ENCODE measurements around the gene PPP1R12A. TPM values are rescaled to one million over a fixed set of nuclear protein-coding genes. Genes with fewer than 3 reads are reported as not detected.

Gene PPP1R12A
- total and polyA plus RNA-seq, 9 of the 15 experiments (the other 6 are each of a cell fraction or from before 2014, with no cell fraction given), result 26.4 to 119 (median 53.3) TPM

- H3K79me2 ChIP-seq (ENCODE audit: control insufficient read depth, insufficient read depth, low read length), result no peaks in the 10 kb centered on the region
- intact Hi-C loops (cut with micrococcal nuclease), result no loop called here
- H3K9me1 ChIP-seq (ENCODE audit: control insufficient read depth, insufficient read depth, low read length), result no peaks in the 10 kb centered on the region
- H3K4me1 ChIP-seq (replicated peaks in 1 of 2; ENCODE audit: control insufficient read depth in 2 of 2, insufficient read depth in 2 of 2, low read length in 2 of 2), result no peaks in the 10 kb centered on the region
- no peak overlapping the region for H3K9ac ChIP-seq (ENCODE audit: insufficient read depth in 1 of 2, low read depth in 2 of 2, low read length in 2 of 2)
- H3K27ac ChIP-seq (ENCODE audit: extremely low read depth, low read depth, low read length), result no peak overlapping the region
- ChIA-PET POLR2A (no interaction called here), CTCF (ENCODE audit: low intra/inter-chr PET ratio) (no interaction called here)
- no peak overlapping the region for H2AFZ ChIP-seq (ENCODE audit: low read depth, low read length)
- no peak for FAIRE-seq
- WGBS (ENCODE audit: insufficient coverage, low coverage, missing lambda C conversion rate), result 20% methylated on average over 5 of the region's 5 CpGs
- in situ Hi-C loops (cut with MboI), result no loop called here
- no peak for ATAC-seq
- H3K36me3 ChIP-seq (ENCODE audit: control insufficient read depth, insufficient read depth, low read length), result peaks cover 5% of the 10 kb centered on the region; the same call in 1 of the 3 replicates
- no TSS peak for BruUV-seq (replicated peaks)
- TF ChIP-seq ZBTB17 (CRISPR knock-in tag; IDR thresholded peaks at IDR 0.05), result no peak
- TF ChIP-seq TEAD2 (tag; IDR thresholded peaks at IDR 0.05), result no peak
- 0 out of 2 replicates have a peak, but pooled peaks have one; percentile 60 for TF ChIP-seq ZKSCAN1 (IDR thresholded peaks at IDR 0.05; ENCODE audit: low read depth, low read length)
- no peak for TF ChIP-seq ZNF263 (CRISPR knock-in tag; IDR thresholded peaks at IDR 0.05; ENCODE audit: borderline replicate concordance)
- H3K4me3 ChIP-seq, result no peak overlapping the region
- no peak overlapping the region for H3K4me2 ChIP-seq (ENCODE audit: insufficient read depth, low read length)
- no peaks in the 10 kb centered on the region for H4K20me1 ChIP-seq (replicated peaks; ENCODE audit: control insufficient read depth, insufficient read depth, low read length)
- DNase-seq (ENCODE audit: extremely low read depth in 1 of 4, low spot score in 3 of 4), result no peak
- no peaks in the 10 kb centered on the region for H3K9me3 ChIP-seq (replicated peaks; ENCODE audit: control insufficient read depth, insufficient read depth, low read depth, low read length)
- no peaks in the 10 kb centered on the region for H3K27me3 ChIP-seq (ENCODE audit: control insufficient read depth in 2 of 2, insufficient read depth in 2 of 2, low read length in 2 of 2)
These were observed 165.6 kb downstream of the PPP1R12A start for GRCh38 chr12:79769189-79769859.

GRCh38 chr12:79766705-79767464, 168.0 kb downstream of the PPP1R12A start:
- ChIA-PET POLR2A (interaction anchor here (0.6 to 1.1 kb wide), 2 partner anchors 13 to 35 kb away, joined by 3 read pairs; no protein-coding TSS in a partner anchor), CTCF (ENCODE audit: low intra/inter-chr PET ratio) (no interaction called here)
- TF ChIP-seq ZNF282 (CRISPR knock-in tag; IDR thresholded peaks at IDR 0.05) (no peak), ZNF23 (CRISPR knock-in tag; IDR thresholded peaks at IDR 0.05) (no peak), ZNF3 (CRISPR knock-in tag; IDR thresholded peaks at IDR 0.05) (no peak)
- Histone ChIP-seq H3K4me3 (no peak overlapping the region), H3K4me1 (replicated peaks in 1 of 2; ENCODE audit: control insufficient read depth in 2 of 2, insufficient read depth in 2 of 2, low read length in 2 of 2) (no peaks in the 10 kb centered on the region; a peak in 1 of 5 replicates), H3K27me3 (ENCODE audit: control insufficient read depth in 2 of 2, insufficient read depth in 2 of 2, low read length in 2 of 2) (no peaks in the 10 kb centered on the region), H3K36me3 (ENCODE audit: control insufficient read depth, insufficient read depth, low read length) (no peaks in the 10 kb centered on the region), H4K20me1 (replicated peaks; ENCODE audit: control insufficient read depth, insufficient read depth, low read length) (no peaks in the 10 kb centered on the region), H3K79me2 (ENCODE audit: control insufficient read depth, insufficient read depth, low read length) (no peaks in the 10 kb centered on the region), H3K9ac (ENCODE audit: insufficient read depth in 1 of 2, low read depth in 2 of 2, low read length in 2 of 2) (no peak overlapping the region), H3K9me3 (replicated peaks; ENCODE audit: control insufficient read depth, insufficient read depth, low read depth, low read length) (no peaks in the 10 kb centered on the region), H3K4me2 (ENCODE audit: insufficient read depth, low read length) (no peak overlapping the region), H2AFZ (ENCODE audit: low read depth, low read length) (no peak overlapping the region), H3K9me1 (ENCODE audit: control insufficient read depth, insufficient read depth, low read length) (no peaks in the 10 kb centered on the region), H3K27ac (ENCODE audit: extremely low read depth, low read depth, low read length) (no peak overlapping the region)
- ATAC-seq (no peak), FAIRE-seq (no peak), DNase-seq (ENCODE audit: extremely low read depth in 1 of 4, low spot score in 3 of 4) (no peak)
- in situ Hi-C loops (cut with MboI) (no loop called here), intact Hi-C loops (cut with micrococcal nuclease) (no loop called here)
- WGBS (ENCODE audit: insufficient coverage, low coverage, missing lambda C conversion rate), result 3% methylated on average over 3 of the region's 3 CpGs
- BruUV-seq (replicated peaks), result no TSS peak

Data from K562 (cell line).